Measurements from ENCODE around the gene TAS2R50.

Gene TAS2R50

DNA sequence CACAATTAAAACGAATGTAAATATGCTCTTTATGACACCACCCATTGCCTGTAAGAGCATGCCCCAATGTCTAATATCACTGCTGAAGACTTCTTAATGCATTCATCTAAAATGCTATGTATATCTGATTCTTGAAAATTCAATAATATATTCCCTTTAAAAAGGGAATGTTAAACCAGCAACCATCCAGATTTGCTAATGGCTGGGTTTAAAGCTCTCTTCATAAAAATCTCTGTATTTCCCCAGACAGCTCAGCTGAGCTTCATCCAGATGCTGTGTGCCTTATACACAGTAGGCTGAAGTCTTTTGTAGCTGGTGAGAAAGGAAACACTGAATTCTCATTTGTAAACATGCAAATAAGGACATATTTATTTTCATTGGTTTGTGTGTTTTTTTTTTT lies 47.5 kb downstream of the TAS2R50 start, which contains the start of gene TAS2R14:
TSS of gene TAS2R14 (minus strand) at position 101 of the 400 bp plus-strand sequence. CDS start at position 45, 56 bp downstream.
- ChIA-PET CTCF (no interaction called here), POLR2A (no interaction called here)
- DNase-seq (ENCODE audit: extremely low spot score) = no peak
- no peak for TF ChIP-seq FOXK2 (IDR thresholded peaks at IDR 0.05)
- no peak for TF ChIP-seq SUZ12 (IDR thresholded peaks at IDR 0.05)
- no peak for TF ChIP-seq L3MBTL2 (conservative IDR thresholded peaks at IDR 0.05)
- no peak for TF ChIP-seq FOXM1 (IDR thresholded peaks at IDR 0.05; ENCODE audit: borderline replicate concordance)
- TF ChIP-seq TARDBP (IDR thresholded peaks at IDR 0.05) = no peak
- TF ChIP-seq LEF1 (IDR thresholded peaks at IDR 0.05; ENCODE audit: borderline replicate concordance) = no peak

DNA sequence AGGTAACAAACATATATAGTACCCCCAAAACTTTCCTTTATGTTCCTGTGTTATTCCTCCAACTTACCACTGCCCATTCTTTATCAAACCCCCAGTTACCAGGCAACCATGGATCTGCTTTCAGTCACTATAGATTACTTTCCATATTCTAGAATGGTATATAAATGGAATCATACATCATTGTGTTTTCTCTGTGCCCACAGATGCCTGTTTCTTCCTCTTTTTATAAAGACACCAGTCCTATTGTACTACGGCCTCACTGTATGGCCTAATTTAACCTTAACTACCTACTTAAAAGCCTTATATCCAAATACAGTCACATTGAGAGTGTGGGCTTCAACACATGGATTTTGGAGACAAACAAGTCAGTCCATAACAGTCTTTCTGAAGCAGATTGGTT lies 50.2 kb downstream of the TAS2R50 start:
- ChIA-PET POLR2A (no interaction called here), CTCF (no interaction called here)
- TF ChIP-seq L3MBTL2 (conservative IDR thresholded peaks at IDR 0.05) = no peak
- TF ChIP-seq SUZ12 (IDR thresholded peaks at IDR 0.05) = no peak
- TF ChIP-seq FOXM1 (IDR thresholded peaks at IDR 0.05; ENCODE audit: borderline replicate concordance) = no peak
- no peak for TF ChIP-seq CTBP1 (IDR thresholded peaks at IDR 0.05; ENCODE audit: borderline replicate concordance)
- TF ChIP-seq HDGF (IDR thresholded peaks at IDR 0.05; ENCODE audit: borderline replicate concordance) = no peak
- TF ChIP-seq TARDBP (IDR thresholded peaks at IDR 0.05) = no peak
- no peak for TF ChIP-seq PKNOX1 (IDR thresholded peaks at IDR 0.05)
- no peak for TF ChIP-seq ARNT (IDR thresholded peaks at IDR 0.05)
- DNase-seq (ENCODE audit: extremely low spot score) = no peak
